Stimulated activated CD8-positive, alpha-beta memory T cell treated with anti-CD3 and anti-CD28 coated beads, Interleukin-12 subunit alpha, Interleukin-12 subunit beta, amount 100 ng/mL, for 4 hours (primary cell): ENCODE results near the gene MACF1.
"Not testable (repeated sequence)": the region's sequence is repeated elsewhere in the genome, so short reads cannot be mapped to it uniquely, and the experiment has no call there.

Experiments
- DNase-seq: peaks from one replicate; pipeline ENCODE4 v3.0.0-alpha.2; 2020; ENCODE audit warnings: low read depth

Gene MACF1

GRCh38 chr1:39204441-39205081 lies at the start of gene MACF1:
MACF1 (plus strand) TSS chr1:39204695; CDS start chr1:39205023, 328 bp downstream.
- DNase-seq, result no peak

- no peak for DNase-seq
These were observed 47.2 kb upstream of the MACF1 start for GRCh38 chr1:39157304-39157703.

GRCh38 chr1:39158327-39159086 lies 46.0 kb upstream of the MACF1 start:
- DNase-seq, result no peak

- DNase-seq, result no peak
These were observed 45.1 kb upstream of the MACF1 start for GRCh38 chr1:39159224-39160036.

GRCh38 chr1:39160703-39161102 lies 43.8 kb upstream of the MACF1 start:
- no peak for DNase-seq

- DNase-seq, result not testable (repeated sequence)
These were observed 42.7 kb upstream of the MACF1 start for GRCh38 chr1:39161811-39162210.

- no peak for DNase-seq
These were observed 41.0 kb upstream of the MACF1 start for GRCh38 chr1:39163469-39163868.

- DNase-seq, result no peak
These were observed 40.2 kb upstream of the MACF1 start for GRCh38 chr1:39164256-39164655.

- DNase-seq, result no peak
These were observed 39.4 kb upstream of the MACF1 start for GRCh38 chr1:39165049-39165448.

GRCh38 chr1:39165488-39165887 lies 39.0 kb upstream of the MACF1 start:
- DNase-seq, result no peak

GRCh38 chr1:39167632-39168209 lies 36.8 kb upstream of the MACF1 start:
- DNase-seq, result no peak

- no peak for DNase-seq
These were observed 36.0 kb upstream of the MACF1 start for GRCh38 chr1:39168301-39169080.

- DNase-seq, result no peak
These were observed 33.5 kb upstream of the MACF1 start for GRCh38 chr1:39170731-39171667.

- no peak for DNase-seq
These were observed 31.1 kb upstream of the MACF1 start for GRCh38 chr1:39173119-39173994.

GRCh38 chr1:39173995-39174380 lies 30.5 kb upstream of the MACF1 start:
- no peak for DNase-seq

GRCh38 chr1:39174390-39175081 lies 30.0 kb upstream of the MACF1 start:
- DNase-seq, result no peak

GRCh38 chr1:39177706-39178105 lies 26.8 kb upstream of the MACF1 start:
- no peak for DNase-seq

GRCh38 chr1:39178541-39179431 lies 25.7 kb upstream of the MACF1 start:
- no peak for DNase-seq
